ENCODE data around the gene NEU1. TPM values are rescaled to one million over a fixed set of nuclear protein-coding genes. Genes with fewer than 3 reads are reported as not detected.
A peak's percentile ranks its signal among the peaks of the same experiment; 100 is the strongest.

The NEU1 gene
- polyA plus RNA-seq, 2 of the 4 experiments (the other 2 are of a cell fraction): 15.8 to 19.2 TPM

GRCh38 chr6:31901953-31902643 lies 39.5 kb upstream of the NEU1 start, which contains the start of gene ZBTB12:
Gene ZBTB12, minus strand, starts transcription at chr6:31902086. Its CDS starts 781 bp downstream, at chr6:31901305.
- 4% methylated on average over 3 of the region's 77 CpGs for WGBS (ENCODE audit: missing lambda C conversion rate)
- ChIA-PET CTCF (interaction anchor here (3.5 kb wide), 1 partner anchor 50 kb away, joined by 26 read pairs; no protein-coding TSS in a partner anchor), POLR2A (interaction anchor here (0.6 to 1.3 kb wide), 4 partner anchors 17 to 920 kb away, joined by 3 to 5 read pairs (median 4); partner anchors contain the start of gene CFB)
- FAIRE-seq: no peak
- Histone ChIP-seq H3K4me3 (peak within 1 kb of the TSS; percentile 90), H3K4me2 (peak within 1 kb of the TSS; percentile 75), H3K4me1 (peaks cover 18% of the 10 kb centered on the region), H3K27ac (peak within 1 kb of the TSS; percentile 98), H3K9me3 (no peaks in the 10 kb centered on the region)
- TF ChIP-seq MAFK (IDR thresholded peaks at IDR 0.05; ENCODE audit: partially characterized antibody) (no peak), CBX8 (IDR thresholded peaks at IDR 0.05) (no peak), SMC3 (IDR thresholded peaks at IDR 0.05) (peak; percentile 10; the same call in 1 of the 3 replicates), RAD21 (conservative IDR thresholded peaks at IDR 0.05 in 1 of 2, IDR thresholded peaks at IDR 0.05 in 1 of 2) (peak; percentile 35 to 45; a peak in 4 of 5 replicates), ZFP36 (IDR thresholded peaks at IDR 0.05; ENCODE audit: borderline replicate concordance, partially characterized antibody) (no peak), KDM1A (IDR thresholded peaks at IDR 0.05; ENCODE audit: low read depth) (no peak), FOSB (CRISPR knock-in tag; IDR thresholded peaks at IDR 0.05) (no peak), HMGXB4 (CRISPR knock-in tag; IDR thresholded peaks at IDR 0.05; ENCODE audit: borderline replicate concordance) (no peak), E2F6 (IDR thresholded peaks at IDR 0.05; ENCODE audit: borderline replicate concordance, low read depth) (no peak), PHF8 (IDR thresholded peaks at IDR 0.05; ENCODE audit: borderline replicate concordance, low read depth) (no peak), MYC (IDR thresholded peaks at IDR 0.05; ENCODE audit: borderline replicate concordance, low read length) (no peak), JUN (IDR thresholded peaks at IDR 0.05) (peak in 1 of 2 experiments; percentile 63; a peak in 2 of 5 replicates), PBX3 (IDR thresholded peaks at IDR 0.05) (0 out of 2 replicates have a peak, but pooled peaks have one; percentile 49), MAX (IDR thresholded peaks at IDR 0.05) (peak; percentile 59; the same call in 1 of the 2 replicates), RNF2 (IDR thresholded peaks at IDR 0.05; ENCODE audit: borderline replicate concordance, low read depth) (no peak), CBX2 (IDR thresholded peaks at IDR 0.05; ENCODE audit: borderline replicate concordance, low read depth) (no peak), POLR2A (IDR thresholded peaks at IDR 0.05; ENCODE audit: low read length) (peak; percentile 57), ZC3H11A (IDR thresholded peaks at IDR 0.05) (no peak), RFX5 (IDR thresholded peaks at IDR 0.05) (no peak), HOXB5 (CRISPR knock-in tag; IDR thresholded peaks at IDR 0.05) (no peak)
- DNase-seq (ENCODE audit: low read depth in 1 of 2, low spot score in 1 of 2): peak; percentile 77 to 94
- peak; percentile 71 to 80 for ATAC-seq

- DNase-seq (ENCODE audit: low read depth in 1 of 2, low spot score in 1 of 2): peak; percentile 31 to 41
- TF ChIP-seq GATA3 (IDR thresholded peaks at IDR 0.05; ENCODE audit: borderline replicate concordance) (no peak), HMGXB4 (CRISPR knock-in tag; IDR thresholded peaks at IDR 0.05; ENCODE audit: borderline replicate concordance) (no peak), KDM1A (IDR thresholded peaks at IDR 0.05; ENCODE audit: low read depth) (no peak), NFE2L2 (conservative IDR thresholded peaks at IDR 0.05; ENCODE audit: low read length) (no peak), TP53 (CRISPR knock-in tag; IDR thresholded peaks at IDR 0.05) (no peak), E2F6 (IDR thresholded peaks at IDR 0.05; ENCODE audit: borderline replicate concordance, low read depth) (no peak), FOSL2 (IDR thresholded peaks at IDR 0.05) (no peak), FOSL2 (CRISPR knock-in tag; IDR thresholded peaks at IDR 0.05) (no peak), HOXB5 (CRISPR knock-in tag; IDR thresholded peaks at IDR 0.05) (no peak), PBX3 (IDR thresholded peaks at IDR 0.05) (0 out of 2 replicates have a peak, but pooled peaks have one; percentile 3), ATOH8 (CRISPR knock-in tag; IDR thresholded peaks at IDR 0.05; ENCODE audit: low read depth) (no peak)
Measured at GRCh38 chr6:31901415-31901952, 38.9 kb upstream of the NEU1 start.

More at GRCh38 chr6:31901415-31901952, 38.9 kb upstream of the NEU1 start:
- peak overlapping the region; percentile 90 for H3K4me3 ChIP-seq
- FAIRE-seq: no peak
- peaks cover 19% of the 10 kb centered on the region for H3K4me1 ChIP-seq
- no peaks in the 10 kb centered on the region for H3K9me3 ChIP-seq
- POLR2A ChIA-PET: interaction anchor here (0.6 to 0.9 kb wide), 2 partner anchors 18 to 920 kb away, joined by 3 read pairs; no protein-coding TSS in a partner anchor
- H3K4me2 ChIP-seq: peak overlapping the region; percentile 66
- peak; percentile 8 to 23; a peak in 3 of 6 replicates for ATAC-seq
- H3K27ac ChIP-seq: peak overlapping the region; percentile 98
- CTCF ChIA-PET: no interaction called here
- 2% methylated on average over 10 of the region's 45 CpGs for WGBS (ENCODE audit: missing lambda C conversion rate)

Data from A549 (cell line).